HCT116 (cell line): Measurements from ENCODE around the gene OFD1. TPM values are rescaled to one million over a fixed set of nuclear protein-coding genes. Genes with fewer than 3 reads are reported as not detected.

Experiments
- ATAC-seq: fragments of 200-7000 bp; cut with Tn5 transposase; 2 replicates; pipeline ENCODE4 v1.9.1; 2020; ENCODE audit warnings: mild to moderate bottlenecking, moderate library complexity
- BruUV-seq: library from RNA; stranded (reverse); fragments of 400-500 nt; replicated peaks from 2 replicates; lab custom pipeline; 2021; lab: Mats Ljungman, UMichigan
- CTCF ChIA-PET: fragments of 300-600 bp; sonication (Branson Sonifier 250); formaldehyde crosslinking; loops from one replicate; lab custom pipeline; 2021; ENCODE audit warnings: antibody characterized with exemption; lab: Charles Lee
- POLR2A ChIA-PET: fragments of 300-600, 350-600 bp; sonication (Branson Sonifier 250); formaldehyde crosslinking; loops from one replicate; lab custom pipeline; 2021; ENCODE audit warnings: antibody characterized with exemption; lab: Charles Lee
- RAD21 ChIA-PET, 2 experiments: fragments of 300-600 bp; sonication (Branson Sonifier 250); formaldehyde crosslinking; loops; one replicate each; lab custom pipeline; 2023; ENCODE audit warnings: low total read pairs in 2 of 2; ENCODE audit not compliant: uncharacterized antibody in 2 of 2, unreplicated experiment in 2 of 2, low non-redundant PET in 1 of 2; lab: Charles Lee
- DNase-seq: peaks from one replicate; pipeline ENCODE4 v3.0.0-alpha.2; 2010; ENCODE audit warnings: low read depth, low spot score
- H2AFZ ChIP-seq: fragments of 200-600 bp; shearing (Covaris generic), sonication (generic); 2 replicates; pipeline ENCODE4 v1.6.1; 2017; ENCODE audit warnings: low read depth, mixed run types, mixed read lengths, antibody characterized with exemption, low read length; ENCODE audit not compliant: poor library complexity, severe bottlenecking
- H3K27ac ChIP-seq: 2 replicates; pipeline ENCODE4 v1.5.1; 2012; ENCODE audit warnings: low read depth, low read length
- H3K27me3 ChIP-seq: fragments of 200-600 bp; sonication (generic); 2 replicates; pipeline ENCODE4 v1.6.1; 2016; ENCODE audit warnings: mixed run types, low read length, mixed read lengths; ENCODE audit not compliant: insufficient read depth
- H3K36me3 ChIP-seq, 2 experiments: fragments of 200-500 bp in 1 of 2; fragments of 200-600 bp in 1 of 2; sonication (Bioruptor generic) in 1 of 2; sonication (generic) in 1 of 2; 2 replicates each; pipeline versions ENCODE4 v1.5.1 to v1.6.1; 2014 to 2016; ENCODE audit warnings: low read length in 2 of 2, inconsistent platforms in 1 of 2, mixed read lengths in 1 of 2, mixed run types in 1 of 2; ENCODE audit not compliant: insufficient read depth in 2 of 2, control insufficient read depth in 1 of 2
- H3K4me1 ChIP-seq, 2 experiments: fragments of 200-600 bp in 1 of 2; sonication (generic) in 1 of 2; 2 replicates each; pipeline versions ENCODE4 v1.5.1 to v1.6.1; 2012 to 2017; ENCODE audit warnings: low read length in 2 of 2, inconsistent platforms in 1 of 2, mild to moderate bottlenecking in 1 of 2, mixed read lengths in 1 of 2, mixed run types in 1 of 2, moderate library complexity in 1 of 2; ENCODE audit not compliant: insufficient read depth in 2 of 2, control insufficient read depth in 1 of 2
- H3K4me2 ChIP-seq: fragments of 200-600 bp; sonication (generic); 2 replicates; pipeline ENCODE4 v1.6.1; 2017; ENCODE audit warnings: mixed run types, low read length, mixed read lengths
- H3K4me3 ChIP-seq, 2 experiments: fragments of 200-600 bp in 1 of 2; sonication (generic) in 1 of 2; replicated peaks in 1 of 2; 2 replicates each; pipeline ENCODE4 v1.5.1; 2011 to 2016; ENCODE audit warnings: low read length in 2 of 2, control low read depth in 1 of 2, low read depth in 1 of 2, mild to moderate bottlenecking in 1 of 2, mixed read lengths in 1 of 2, mixed run types in 1 of 2
- H3K79me2 ChIP-seq: fragments of 200-600 bp; sonication (generic); 2 replicates; pipeline ENCODE4 v1.6.1; 2017; ENCODE audit warnings: mild to moderate bottlenecking, mixed run types, low read length, moderate library complexity, mixed read lengths; ENCODE audit not compliant: insufficient read depth
- H3K9ac ChIP-seq: fragments of 200-600 bp; sonication (generic); 2 replicates; pipeline ENCODE4 v1.6.1; 2016; ENCODE audit warnings: low read length, mixed read lengths
- H3K9me2 ChIP-seq: fragments of 200-600 bp; sonication (generic), shearing (Covaris generic); 2 replicates; pipeline ENCODE4 v1.6.1; 2017; ENCODE audit warnings: mixed run types, mild to moderate bottlenecking, moderate library complexity; ENCODE audit not compliant: insufficient read depth
- H3K9me3 ChIP-seq, 2 experiments: fragments of 200-500 bp in 1 of 2; fragments of 200-600 bp in 1 of 2; sonication (Bioruptor generic) in 1 of 2; sonication (generic) in 1 of 2; 2 replicates each; pipeline ENCODE4 v1.6.1; 2014 to 2017; ENCODE audit warnings: low read length in 2 of 2, mixed read lengths in 2 of 2, inconsistent platforms in 1 of 2, low read depth in 1 of 2, mild to moderate bottlenecking in 1 of 2, mixed run types in 1 of 2, moderate library complexity in 1 of 2; ENCODE audit not compliant: control insufficient read depth in 1 of 2, insufficient read depth in 1 of 2
- H4K20me1 ChIP-seq: fragments of 200-600 bp; sonication (generic), shearing (Covaris generic); 2 replicates; pipeline ENCODE4 v1.6.1; 2017; ENCODE audit warnings: mixed run types, mild to moderate bottlenecking, moderate library complexity; ENCODE audit not compliant: insufficient read depth
- ATF3 ChIP-seq: IDR thresholded peaks from 2 replicates; pipeline ENCODE4 v1.6.1; 2012
- CBX3 ChIP-seq: IDR thresholded peaks from 2 replicates; pipeline ENCODE4 v1.6.1; 2012; ENCODE audit warnings: low read depth
- CEBPB ChIP-seq: IDR thresholded peaks from 2 replicates; pipeline ENCODE4 v1.6.1; 2012; ENCODE audit warnings: low read depth
- EGR1 ChIP-seq: IDR thresholded peaks from 2 replicates; pipeline ENCODE4 v1.6.1; 2012; ENCODE audit warnings: low read depth
- ELF1 ChIP-seq: IDR thresholded peaks from 2 replicates; pipeline ENCODE4 v1.6.1; 2012; ENCODE audit warnings: low read depth, borderline replicate concordance
- EZH2 ChIP-seq: fragments of 200-600 bp; sonication (generic); IDR thresholded peaks from 2 replicates; pipeline ENCODE4 v1.6.1; 2017; ENCODE audit warnings: antibody characterized with exemption, mixed run types
- JUND ChIP-seq: IDR thresholded peaks from 2 replicates; pipeline ENCODE4 v1.6.1; 2012
- POLR2A ChIP-seq: IDR thresholded peaks from 2 replicates; pipeline ENCODE4 v1.7.0; 2011; ENCODE audit warnings: borderline replicate concordance; ENCODE audit not compliant: insufficient read depth, insufficient read length; ENCODE audit errors: extremely low read depth
- RAD21 ChIP-seq: IDR thresholded peaks from 2 replicates; pipeline ENCODE4 v1.6.1; 2012; ENCODE audit warnings: low read depth, mild to moderate bottlenecking
- SIN3A ChIP-seq: IDR thresholded peaks from 2 replicates; pipeline ENCODE4 v1.6.1; 2012; ENCODE audit warnings: low read depth
- SP1 ChIP-seq: IDR thresholded peaks from 2 replicates; pipeline ENCODE4 v1.6.1; 2012; ENCODE audit warnings: low read depth
- SRF ChIP-seq: IDR thresholded peaks from 2 replicates; pipeline ENCODE4 v1.6.1; 2012; ENCODE audit warnings: low read depth
- TCF7L2 ChIP-seq: IDR thresholded peaks from 2 replicates; pipeline ENCODE4 v1.7.0; 2011; ENCODE audit warnings: borderline replicate concordance, inconsistent platforms; ENCODE audit not compliant: insufficient read depth, insufficient read length; ENCODE audit errors: extremely low read depth
- YY1 ChIP-seq: IDR thresholded peaks from 2 replicates; pipeline ENCODE4 v1.6.1; 2011; ENCODE audit warnings: low read length, low read depth, moderate library complexity, mild to moderate bottlenecking; ENCODE audit not compliant: insufficient replicate concordance; ENCODE audit errors: extremely low read depth
- ZNF274 ChIP-seq: fragments of 200-500 bp; sonication (Bioruptor generic); IDR thresholded peaks from 2 replicates; pipeline ENCODE4 v1.6.1; 2014; ENCODE audit warnings: mild to moderate bottlenecking, low read depth, low read length, inconsistent platforms
- intact Hi-C: fragments of 100-400 bp; cut with micrococcal nuclease; formaldehyde crosslinking; loops from 2 replicates; pipeline ENCODE4 v1.10.0; 2022
- total RNA-seq: library from RNA; stranded (reverse); gene quantifications from one replicate; pipeline ENCODE4 v1.2.1, GENCODE V29; 2021; ENCODE audit not compliant: unreplicated experiment
- TF ChIP-seq, protein P1 (sequence below): IDR thresholded peaks from 2 replicates; pipeline ENCODE4 v1.6.1; 2012; ENCODE audit warnings: low read depth
- TF ChIP-seq, protein P2 (sequence below): IDR thresholded peaks from 2 replicates; pipeline ENCODE4 v1.6.1; 2011; ENCODE audit warnings: mild to moderate bottlenecking, low read length, moderate library complexity; ENCODE audit not compliant: insufficient replicate concordance; ENCODE audit errors: extremely low read depth

OFD1 gene
- total RNA-seq, 1 experiment from 2014 or later = 18.0 TPM

DNA sequence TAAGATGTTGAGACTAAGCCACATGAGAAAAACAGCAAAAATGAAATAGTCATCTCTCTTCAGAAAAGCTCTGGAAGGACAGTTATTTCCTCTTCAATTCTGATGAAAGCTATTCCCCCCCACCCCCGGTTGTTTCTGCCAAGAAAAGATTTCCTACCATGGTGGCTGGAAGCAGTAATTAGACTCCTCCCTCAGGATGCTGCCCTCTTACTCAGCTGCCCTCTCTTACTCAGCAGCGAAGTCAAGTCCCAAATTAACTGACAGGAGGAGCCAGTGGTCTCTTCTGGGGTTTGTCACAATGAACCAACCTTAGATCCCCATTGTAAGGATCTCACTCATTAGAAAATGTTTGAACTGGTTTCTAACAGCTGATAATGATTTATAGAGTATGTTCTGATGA, 44.4 kb downstream of the OFD1 start (continued):
- TF ChIP-seq ATF3 = no peak
- no peak for TF ChIP-seq SRF
- TF ChIP-seq ELF1 = no peak
- no peak for TF ChIP-seq CEBPB
- no peak for TF ChIP-seq SP1

GRCh38 chrX:13780868-13781427, 46.4 kb downstream of the OFD1 start:
- Histone ChIP-seq H3K36me3 (no peaks in the 10 kb centered on the region), H3K27ac (no peak overlapping the region), H4K20me1 (no peaks in the 10 kb centered on the region), H3K4me2 (no peak overlapping the region), H3K4me3 (no peak overlapping the region), H3K9ac (no peak overlapping the region), H3K4me1 (no peaks in the 10 kb centered on the region), H2AFZ (no peak overlapping the region), H3K9me3 (no peaks in the 10 kb centered on the region), H3K79me2 (no peaks in the 10 kb centered on the region), H3K9me2 (no peaks in the 10 kb centered on the region), H3K27me3 (no peaks in the 10 kb centered on the region)
- no TSS peak for BruUV-seq
- TF ChIP-seq EZH2 = no peak
- TF ChIP-seq ELF1 = no peak
- no peak for TF ChIP-seq ATF3
- TF ChIP-seq SRF = no peak
- TF ChIP-seq CEBPB = no peak
- no peak for TF ChIP-seq CBX3
- TF ChIP-seq SP1 = no peak
- no peak for TF ChIP-seq YY1
- no peak for TF ChIP-seq SIN3A
- TF ChIP-seq RAD21 = no peak
- TF ChIP-seq JUND = no peak
- TF ChIP-seq ZNF274 = no peak
- no peak for TF ChIP-seq EGR1
- TF ChIP-seq, protein P1, sequence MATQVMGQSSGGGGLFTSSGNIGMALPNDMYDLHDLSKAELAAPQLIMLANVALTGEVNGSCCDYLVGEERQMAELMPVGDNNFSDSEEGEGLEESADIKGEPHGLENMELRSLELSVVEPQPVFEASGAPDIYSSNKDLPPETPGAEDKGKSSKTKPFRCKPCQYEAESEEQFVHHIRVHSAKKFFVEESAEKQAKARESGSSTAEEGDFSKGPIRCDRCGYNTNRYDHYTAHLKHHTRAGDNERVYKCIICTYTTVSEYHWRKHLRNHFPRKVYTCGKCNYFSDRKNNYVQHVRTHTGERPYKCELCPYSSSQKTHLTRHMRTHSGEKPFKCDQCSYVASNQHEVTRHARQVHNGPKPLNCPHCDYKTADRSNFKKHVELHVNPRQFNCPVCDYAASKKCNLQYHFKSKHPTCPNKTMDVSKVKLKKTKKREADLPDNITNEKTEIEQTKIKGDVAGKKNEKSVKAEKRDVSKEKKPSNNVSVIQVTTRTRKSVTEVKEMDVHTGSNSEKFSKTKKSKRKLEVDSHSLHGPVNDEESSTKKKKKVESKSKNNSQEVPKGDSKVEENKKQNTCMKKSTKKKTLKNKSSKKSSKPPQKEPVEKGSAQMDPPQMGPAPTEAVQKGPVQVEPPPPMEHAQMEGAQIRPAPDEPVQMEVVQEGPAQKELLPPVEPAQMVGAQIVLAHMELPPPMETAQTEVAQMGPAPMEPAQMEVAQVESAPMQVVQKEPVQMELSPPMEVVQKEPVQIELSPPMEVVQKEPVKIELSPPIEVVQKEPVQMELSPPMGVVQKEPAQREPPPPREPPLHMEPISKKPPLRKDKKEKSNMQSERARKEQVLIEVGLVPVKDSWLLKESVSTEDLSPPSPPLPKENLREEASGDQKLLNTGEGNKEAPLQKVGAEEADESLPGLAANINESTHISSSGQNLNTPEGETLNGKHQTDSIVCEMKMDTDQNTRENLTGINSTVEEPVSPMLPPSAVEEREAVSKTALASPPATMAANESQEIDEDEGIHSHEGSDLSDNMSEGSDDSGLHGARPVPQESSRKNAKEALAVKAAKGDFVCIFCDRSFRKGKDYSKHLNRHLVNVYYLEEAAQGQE = no peak
- no peak for TF ChIP-seq TCF7L2
- TF ChIP-seq, protein P2, sequence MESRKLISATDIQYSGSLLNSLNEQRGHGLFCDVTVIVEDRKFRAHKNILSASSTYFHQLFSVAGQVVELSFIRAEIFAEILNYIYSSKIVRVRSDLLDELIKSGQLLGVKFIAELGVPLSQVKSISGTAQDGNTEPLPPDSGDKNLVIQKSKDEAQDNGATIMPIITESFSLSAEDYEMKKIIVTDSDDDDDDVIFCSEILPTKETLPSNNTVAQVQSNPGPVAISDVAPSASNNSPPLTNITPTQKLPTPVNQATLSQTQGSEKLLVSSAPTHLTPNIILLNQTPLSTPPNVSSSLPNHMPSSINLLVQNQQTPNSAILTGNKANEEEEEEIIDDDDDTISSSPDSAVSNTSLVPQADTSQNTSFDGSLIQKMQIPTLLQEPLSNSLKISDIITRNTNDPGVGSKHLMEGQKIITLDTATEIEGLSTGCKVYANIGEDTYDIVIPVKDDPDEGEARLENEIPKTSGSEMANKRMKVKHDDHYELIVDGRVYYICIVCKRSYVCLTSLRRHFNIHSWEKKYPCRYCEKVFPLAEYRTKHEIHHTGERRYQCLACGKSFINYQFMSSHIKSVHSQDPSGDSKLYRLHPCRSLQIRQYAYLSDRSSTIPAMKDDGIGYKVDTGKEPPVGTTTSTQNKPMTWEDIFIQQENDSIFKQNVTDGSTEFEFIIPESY = no peak
- TF ChIP-seq POLR2A = no peak
- RAD21 ChIA-PET = no interaction called here
- CTCF ChIA-PET = no interaction called here
- POLR2A ChIA-PET = no interaction called here
- ATAC-seq = no peak
- intact Hi-C loops = no loop called here
- DNase-seq = no peak
